OCI-LY3 (cell line): ENCODE measurements around the gene PKHD1.

Source experiments
- CTCF ChIP-seq: fragments of 200-600, 300-600 bp; sonication (generic); IDR thresholded peaks from 2 replicates; pipeline ENCODE4 v1.5.1; 2014; ENCODE audit warnings: antibody characterized with exemption, low read length, low read depth
- EZH2phosphoT487 ChIP-seq: fragments of 200-600 bp; shearing (Covaris generic); IDR thresholded peaks from 2 replicates; pipeline ENCODE4 v1.6.1; 2018; ENCODE audit warnings: antibody characterized with exemption, mixed run types, low read depth

GRCh38 chr6:51717477-51717876 lies 369.9 kb downstream of the PKHD1 start:
- no peak for TF ChIP-seq CTCF
- TF ChIP-seq EZH2phosphoT487, result no peak
